Lower leg skin (tissue), 3 donors: ENCODE results near the gene PRSS22.
A peak's percentile ranks its signal among the peaks of the same experiment; 100 is the strongest.

Experiments
- POLR2A ChIP-seq, 2 donors: fragments of 450-650 bp; IDR thresholded peaks; one replicate each; pipeline ENCODE4 v1.6.1; 2016 to 2017; ENCODE audit warnings: antibody characterized with exemption in 2 of 2, mild to moderate bottlenecking in 1 of 2, moderate library complexity in 1 of 2
- TF ChIP-seq, protein P1 (sequence below), 3 donors: fragments of 450-650 bp; IDR thresholded peaks; one replicate each; pipeline ENCODE4 v1.5.1; 2016; ENCODE audit warnings: antibody characterized with exemption in 3 of 3, mild to moderate bottlenecking in 3 of 3, moderate library complexity in 2 of 3

GRCh38 chr16:2867987-2868789 is 10.2 kb upstream of the PRSS22 start:
- TF ChIP-seq, protein P1, sequence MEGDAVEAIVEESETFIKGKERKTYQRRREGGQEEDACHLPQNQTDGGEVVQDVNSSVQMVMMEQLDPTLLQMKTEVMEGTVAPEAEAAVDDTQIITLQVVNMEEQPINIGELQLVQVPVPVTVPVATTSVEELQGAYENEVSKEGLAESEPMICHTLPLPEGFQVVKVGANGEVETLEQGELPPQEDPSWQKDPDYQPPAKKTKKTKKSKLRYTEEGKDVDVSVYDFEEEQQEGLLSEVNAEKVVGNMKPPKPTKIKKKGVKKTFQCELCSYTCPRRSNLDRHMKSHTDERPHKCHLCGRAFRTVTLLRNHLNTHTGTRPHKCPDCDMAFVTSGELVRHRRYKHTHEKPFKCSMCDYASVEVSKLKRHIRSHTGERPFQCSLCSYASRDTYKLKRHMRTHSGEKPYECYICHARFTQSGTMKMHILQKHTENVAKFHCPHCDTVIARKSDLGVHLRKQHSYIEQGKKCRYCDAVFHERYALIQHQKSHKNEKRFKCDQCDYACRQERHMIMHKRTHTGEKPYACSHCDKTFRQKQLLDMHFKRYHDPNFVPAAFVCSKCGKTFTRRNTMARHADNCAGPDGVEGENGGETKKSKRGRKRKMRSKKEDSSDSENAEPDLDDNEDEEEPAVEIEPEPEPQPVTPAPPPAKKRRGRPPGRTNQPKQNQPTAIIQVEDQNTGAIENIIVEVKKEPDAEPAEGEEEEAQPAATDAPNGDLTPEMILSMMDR (IDR thresholded peaks at IDR 0.05), result peak in 1 of 3 donors; percentile 96
- no peak for TF ChIP-seq POLR2A (IDR thresholded peaks at IDR 0.05)
